Esophagus mucosa (tissue), 1 donor: Measurements from ENCODE around the gene CALHM5. TPM values are rescaled to one million over a fixed set of nuclear protein-coding genes. Genes with fewer than 3 reads are reported as not detected.
A peak's percentile ranks its signal among the peaks of the same experiment; 100 is the strongest.

Source experiments
- ATAC-seq: fragments of 200-7000 bp; cut with Tn5 transposase; one replicate; pipeline ENCODE4 v1.9.1; 2020
- total RNA-seq: library from RNA; stranded (reverse); gene quantifications from one replicate; pipeline ENCODE4 v1.2.4, GENCODE V29; 2023
- donor health status: DM: yes; HTN: yes; CAD: no.

The CALHM5 gene
- total RNA-seq, 1 donor from 2014 or later: 0.12 TPM

- no peak for ATAC-seq
Observed at GRCh38 chr6:116553451-116553850, 42.0 kb downstream of the CALHM5 start, which contains the start of gene CALHM4. Gene CALHM4, plus strand, starts transcription at chr6:116553751. Its CDS starts 43 bp downstream, at chr6:116553794.

GRCh38 chr6:116556065-116556464, 44.6 kb downstream of the CALHM5 start:
- no peak for ATAC-seq

DNA sequence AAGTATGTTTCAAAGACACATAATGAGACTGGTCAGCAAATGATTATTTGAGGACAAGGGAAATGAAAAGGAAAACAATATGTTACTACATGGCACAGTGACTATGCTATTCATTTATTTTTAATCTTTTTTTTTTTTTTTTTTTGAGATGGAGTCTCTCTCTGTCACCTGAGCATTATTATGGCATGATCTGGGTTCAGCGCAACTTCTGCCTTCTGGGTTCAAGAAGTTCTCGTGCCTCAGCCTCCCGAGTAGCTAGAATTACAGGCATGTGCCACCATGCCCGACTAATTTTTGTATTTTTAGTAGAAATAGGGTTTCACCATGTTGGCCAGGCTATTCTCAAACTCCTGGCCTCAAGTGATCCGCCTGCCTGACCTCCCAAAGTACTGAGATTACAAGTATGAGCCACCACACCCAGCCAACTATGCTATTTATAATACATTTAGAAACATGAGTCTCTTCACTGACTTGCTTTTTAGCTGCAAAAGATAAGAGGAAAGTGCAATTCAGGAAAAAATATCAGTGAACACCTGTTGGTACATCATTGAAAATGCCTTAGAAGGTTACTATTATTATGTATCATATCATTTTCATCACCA, 45.5 kb downstream of the CALHM5 start:
- ATAC-seq: no peak

- peak; percentile 77 for ATAC-seq
Observed at GRCh38 chr6:116557893-116558292, 46.5 kb downstream of the CALHM5 start.

DNA sequence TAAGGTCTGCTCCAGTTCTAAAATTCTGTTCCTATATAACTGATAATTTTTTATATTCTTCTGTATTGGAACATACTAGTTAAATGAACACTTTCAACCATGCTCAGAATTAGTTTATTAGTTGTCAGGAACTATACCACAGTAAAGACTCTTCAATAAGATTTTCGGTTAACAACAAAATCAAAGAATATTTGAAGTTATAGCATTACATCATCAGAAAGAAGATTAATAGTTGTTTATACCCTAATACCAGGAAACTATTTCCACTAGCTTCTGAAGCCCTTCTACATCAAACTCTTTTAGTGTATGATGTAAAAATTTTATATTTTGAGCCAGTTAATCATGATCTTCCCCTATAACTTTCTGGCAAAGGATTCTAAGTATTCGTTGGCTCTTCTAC, 48.7 kb downstream of the CALHM5 start:
- ATAC-seq: no peak

DNA sequence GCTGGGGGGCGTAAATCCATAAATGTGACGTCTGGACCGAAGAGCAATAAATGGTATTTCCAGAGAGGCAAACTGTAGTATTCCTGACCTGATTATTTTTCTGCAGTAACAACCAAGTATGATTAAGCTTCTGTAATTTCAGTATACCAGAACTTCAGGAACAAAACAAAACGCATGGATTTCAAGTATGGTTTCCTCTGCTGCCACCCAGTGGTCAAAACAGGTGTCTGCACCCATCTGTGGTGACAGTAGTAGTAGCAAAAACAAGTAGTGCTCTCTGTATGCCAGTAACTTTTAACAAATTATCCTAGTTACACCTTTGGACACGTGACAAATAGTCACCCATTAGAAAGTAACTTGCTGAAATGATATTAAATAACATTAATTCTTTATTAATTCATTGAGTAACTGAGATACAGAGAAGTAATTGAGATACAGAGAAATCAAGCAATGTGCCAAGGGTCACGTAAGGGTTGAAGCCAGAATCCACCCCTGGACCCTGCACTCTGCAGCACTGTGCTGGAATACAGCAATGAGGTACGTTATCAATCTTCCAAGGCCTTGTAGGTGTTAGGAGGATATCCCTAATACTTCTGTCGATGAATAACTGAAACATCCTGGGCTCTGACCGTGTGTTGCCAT, 50.1 kb downstream of the CALHM5 start:
- peak; percentile 77 for ATAC-seq

DNA sequence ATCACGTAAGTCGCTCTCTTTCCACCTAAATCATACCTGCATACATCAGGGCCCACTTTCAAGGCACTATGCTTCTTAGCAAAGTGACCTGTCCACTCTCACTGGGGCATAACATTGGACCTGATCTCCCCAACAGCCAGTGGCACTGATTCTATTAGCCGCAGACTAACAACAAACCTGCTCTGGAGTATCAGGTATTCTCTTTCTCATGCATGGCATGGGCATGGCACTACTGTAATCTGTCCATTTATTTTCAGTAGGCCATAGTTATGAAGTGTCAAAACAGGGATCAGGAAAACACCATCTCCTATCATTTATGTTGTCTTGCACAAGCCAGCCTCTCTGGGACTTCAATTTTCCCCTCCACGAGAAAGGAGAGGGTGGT, 50.6 kb downstream of the CALHM5 start:
- no peak for ATAC-seq

DNA sequence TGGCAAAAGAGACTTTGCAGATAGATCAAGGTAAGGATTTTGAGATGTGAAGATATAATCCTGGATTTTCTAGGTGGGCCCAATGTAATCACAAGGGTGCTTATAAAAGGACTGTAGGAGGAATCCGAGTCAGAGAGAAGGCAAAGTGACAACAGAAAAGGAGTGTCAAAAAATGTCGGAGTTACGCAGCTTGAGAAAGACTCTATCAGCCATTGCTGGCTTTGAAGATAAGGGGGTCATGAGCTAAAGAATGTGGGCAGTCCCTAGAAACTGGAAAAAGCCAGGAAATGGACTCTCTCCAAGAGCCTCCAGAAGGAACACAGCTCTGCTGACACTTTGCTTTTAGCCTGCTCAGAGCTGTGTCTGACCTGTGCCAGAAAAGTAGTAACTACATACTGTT, 51.2 kb downstream of the CALHM5 start:
- no peak for ATAC-seq

DNA sequence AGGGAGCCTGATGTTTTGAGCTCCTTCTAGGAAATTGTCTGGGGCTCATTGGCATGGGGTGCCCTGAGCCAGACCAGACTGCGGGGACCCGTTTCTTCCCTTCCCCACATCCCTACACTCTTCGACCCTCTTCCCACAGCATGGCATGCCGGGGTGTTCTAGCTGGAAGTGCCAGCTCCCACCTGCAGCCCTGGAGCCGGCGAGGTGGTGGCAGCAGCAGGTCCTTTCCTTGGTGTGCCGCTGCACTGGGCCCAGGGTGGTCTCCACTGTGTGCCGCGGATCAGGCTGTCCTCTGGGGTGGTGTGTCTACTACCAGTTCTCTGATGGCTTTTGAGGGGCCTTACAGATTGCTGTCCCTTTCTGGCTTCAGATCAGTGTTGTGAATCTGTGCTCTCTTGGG, 52.4 kb downstream of the CALHM5 start:
- ATAC-seq: no peak

DNA sequence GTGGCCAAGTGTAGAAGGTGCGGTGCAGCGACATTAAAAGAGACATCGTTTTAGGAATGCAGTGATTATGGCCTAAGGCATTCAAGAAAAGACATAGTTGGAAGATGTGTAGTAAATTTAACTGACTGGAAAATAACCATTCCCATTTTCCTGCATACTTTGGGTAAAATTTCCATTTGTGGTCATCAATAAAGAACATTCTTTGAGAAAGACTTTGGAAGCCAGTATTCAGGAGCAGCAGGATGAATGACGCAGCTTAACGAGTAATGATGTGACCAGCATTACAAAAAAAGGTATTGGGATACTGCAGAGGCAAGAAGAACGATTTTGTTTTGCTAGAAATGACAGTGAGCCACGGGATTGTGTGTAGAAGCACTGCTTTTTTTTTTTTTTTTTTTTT, 52.9 kb downstream of the CALHM5 start:
- no peak for ATAC-seq

GRCh38 chr6:116564921-116565872, 53.8 kb downstream of the CALHM5 start:
- ATAC-seq: peak; percentile 53

- ATAC-seq: no peak
Observed at GRCh38 chr6:116568111-116568510, 56.7 kb downstream of the CALHM5 start.

DNA sequence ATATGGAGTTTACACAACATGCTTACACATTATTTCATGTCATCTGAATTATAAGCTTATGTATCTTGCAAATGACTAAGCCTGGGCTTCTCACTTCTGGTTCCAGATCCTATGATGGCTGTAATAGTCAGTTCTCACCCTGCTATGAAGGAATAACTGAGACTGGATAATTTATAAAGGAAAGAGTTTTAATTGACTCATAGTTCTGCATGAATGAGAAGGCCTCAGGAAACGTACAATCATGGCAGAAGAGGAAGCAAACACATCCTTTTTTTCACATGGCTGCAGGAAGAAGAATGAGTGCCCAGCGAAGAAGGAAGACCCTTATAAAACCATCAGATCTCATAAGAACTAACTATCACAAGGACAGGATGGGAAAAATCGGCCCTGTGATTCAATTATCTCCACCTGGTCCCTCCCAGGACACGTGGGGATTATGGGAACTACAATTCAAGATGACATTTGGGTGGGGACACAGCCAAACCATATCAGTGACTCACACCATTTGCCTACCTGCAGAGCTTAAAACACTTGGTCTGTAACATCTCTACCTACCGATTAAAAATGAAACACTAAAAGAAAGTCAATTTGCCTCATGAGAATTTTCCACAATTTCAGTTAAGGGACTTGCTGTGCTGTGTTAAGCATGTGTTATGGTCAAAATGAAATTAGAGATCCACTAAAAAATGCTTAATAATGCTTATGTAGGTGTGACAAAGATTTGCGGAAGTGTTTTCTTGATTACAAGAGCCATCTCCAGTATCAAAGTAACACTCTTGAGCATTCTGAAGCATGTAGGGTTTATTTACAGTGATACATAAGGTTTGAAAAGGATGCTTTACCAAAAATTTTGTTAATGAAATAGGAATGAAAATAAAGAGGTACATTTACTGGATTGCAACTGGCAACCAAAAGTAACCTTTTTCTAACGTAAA, 57.6 kb downstream of the CALHM5 start:
- ATAC-seq: no peak

GRCh38 chr6:116570856-116571682, 59.6 kb downstream of the CALHM5 start, which contains the start of gene RWDD1:
Gene RWDD1, plus strand, starts transcription at chr6:116571504. Its CDS starts 79 bp downstream, at chr6:116571583.
- peak; percentile 100 for ATAC-seq

DNA sequence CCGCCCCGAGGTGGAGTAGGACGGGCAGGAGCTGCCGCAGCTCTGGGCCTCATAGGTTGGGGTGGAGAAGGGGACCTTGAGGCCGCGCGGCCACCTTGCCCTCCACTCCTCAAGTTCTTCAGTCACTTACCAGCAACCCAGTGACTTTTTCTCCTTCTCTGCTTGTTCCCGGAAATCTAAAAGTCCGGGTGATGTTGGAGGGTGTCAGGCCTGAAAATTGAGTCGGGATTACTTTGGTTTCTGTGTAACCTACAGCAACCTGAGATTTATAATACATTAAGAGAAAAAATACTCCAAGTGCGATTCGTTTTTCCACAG, 60.2 kb downstream of the CALHM5 start:
- no peak for ATAC-seq

DNA sequence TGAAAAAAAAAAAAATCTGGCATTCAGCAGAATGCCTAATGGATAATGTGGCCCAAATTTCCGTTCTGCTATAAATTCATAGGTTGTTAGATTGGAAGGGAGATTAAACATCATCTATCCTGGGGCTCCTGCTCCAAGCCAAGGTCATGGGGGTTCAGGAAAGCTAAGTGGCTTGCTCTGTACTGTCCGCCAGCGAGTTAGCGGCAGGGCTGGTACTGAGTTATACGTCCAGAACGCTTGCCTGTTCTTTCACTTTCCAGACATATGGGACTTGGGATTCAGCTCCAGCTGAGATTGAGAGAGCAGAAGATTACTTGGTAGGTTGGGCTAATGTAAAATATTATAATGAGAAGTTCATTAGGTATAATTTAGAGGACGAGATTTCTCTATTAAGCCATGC, 60.7 kb downstream of the CALHM5 start:
- no peak for ATAC-seq

Other genes starting within 250 kb of the CALHM5 start
- gene TSPYL1, start 231.7 kb upstream of the CALHM5 start, total RNA-seq: 54.0 TPM
- 32.7 TPM for gene DSE, start 140.7 kb upstream of the CALHM5 start, total RNA-seq
- gene CALHM6, start 50.3 kb upstream of the CALHM5 start, total RNA-seq: 0.20 TPM
- not detected for gene TRAPPC3L, start 34.0 kb downstream of the CALHM5 start, total RNA-seq
- not detected for gene CALHM4, start 42.1 kb downstream of the CALHM5 start, total RNA-seq
- gene RWDD1, start 59.9 kb downstream of the CALHM5 start, total RNA-seq: 28.4 TPM
- not detected for gene RSPH4A, start 104.8 kb downstream of the CALHM5 start, total RNA-seq
- gene ZUP1, start 157.1 kb downstream of the CALHM5 start, total RNA-seq: 10.0 TPM
- gene KPNA5, start 169.6 kb downstream of the CALHM5 start, total RNA-seq: 5.7 TPM